ENCODE data around the gene TLR10.
"Not testable (repeated sequence)": the region's sequence is repeated elsewhere in the genome, so short reads cannot be mapped to it uniquely, and the experiment has no call there.

The TLR10 gene

GRCh38 chr4:38811297-38811696, 28.5 kb upstream of the TLR10 start:
- no peaks in the 10 kb centered on the region for H3K27me3 Mint-ChIP-seq
- no peak overlapping the region for H3K4me3 Mint-ChIP-seq
- peaks cover 3% of the 10 kb centered on the region for H3K36me3 Mint-ChIP-seq (ENCODE audit: insufficient read depth)
- DNase-seq (ENCODE audit: low spot score in 2 of 2) (no peak), ATAC-seq (replicated peaks; ENCODE audit: extremely low read depth, poor library complexity, severe bottlenecking) (no peak)
- H3K4me1 Mint-ChIP-seq: no peaks in the 10 kb centered on the region
- H3K9me3 Mint-ChIP-seq: no peaks in the 10 kb centered on the region
- no peak overlapping the region for H3K27ac Mint-ChIP-seq (ENCODE audit: low read depth)

- peaks cover 33% of the 10 kb centered on the region for H3K4me1 Mint-ChIP-seq
- ATAC-seq (replicated peaks; ENCODE audit: extremely low read depth, poor library complexity, severe bottlenecking); DNase-seq (ENCODE audit: low spot score in 2 of 2); H3K4me3 Mint-ChIP-seq; H3K27me3 Mint-ChIP-seq; H3K36me3 Mint-ChIP-seq (ENCODE audit: insufficient read depth); H3K9me3 Mint-ChIP-seq; H3K27ac Mint-ChIP-seq (ENCODE audit: low read depth): not testable (repeated sequence)
Measured at GRCh38 chr4:38807462-38807861, 24.7 kb upstream of the TLR10 start.

GRCh38 chr4:38806251-38806650, 23.5 kb upstream of the TLR10 start:
- peak overlapping the region; percentile 87 for H3K4me3 Mint-ChIP-seq
- H3K36me3 Mint-ChIP-seq (ENCODE audit: insufficient read depth); H3K27me3 Mint-ChIP-seq; DNase-seq (ENCODE audit: low spot score in 2 of 2); H3K9me3 Mint-ChIP-seq; ATAC-seq (replicated peaks; ENCODE audit: extremely low read depth, poor library complexity, severe bottlenecking): not testable (repeated sequence)
- H3K4me1 Mint-ChIP-seq: peaks cover 37% of the 10 kb centered on the region
- H3K27ac Mint-ChIP-seq (ENCODE audit: low read depth): peak overlapping the region; percentile 85

- Mint-ChIP-seq H3K36me3 (ENCODE audit: insufficient read depth) (peaks cover 9% of the 10 kb centered on the region), H3K9me3 (peaks cover 8% of the 10 kb centered on the region), H3K4me3 (peak overlapping the region; percentile 87), H3K27ac (ENCODE audit: low read depth) (peak overlapping the region; percentile 85), H3K4me1 (peaks cover 37% of the 10 kb centered on the region), H3K27me3 (no peaks in the 10 kb centered on the region)
- no peak for DNase-seq (ENCODE audit: low spot score in 2 of 2)
- peak; percentile 40 for ATAC-seq (replicated peaks; ENCODE audit: extremely low read depth, poor library complexity, severe bottlenecking)
Measured at GRCh38 chr4:38805530-38806145, 22.8 kb upstream of the TLR10 start.

GRCh38 chr4:38804654-38805295, 22.0 kb upstream of the TLR10 start, which contains the start of gene TLR1:
TLR1 (minus strand) TSS chr4:38804791; CDS start chr4:38798831, 5,960 bp downstream.
- Mint-ChIP-seq H3K4me3 (peak within 1 kb of the TSS; percentile 87), H3K36me3 (ENCODE audit: insufficient read depth) (peaks cover 14% of the 10 kb centered on the region), H3K27ac (ENCODE audit: low read depth) (peak within 1 kb of the TSS; percentile 85), H3K27me3 (no peaks in the 10 kb centered on the region), H3K9me3 (peaks cover 13% of the 10 kb centered on the region), H3K4me1 (peaks cover 37% of the 10 kb centered on the region)
- peak; percentile 69 for ATAC-seq (replicated peaks; ENCODE audit: extremely low read depth, poor library complexity, severe bottlenecking)
- no peak for DNase-seq (ENCODE audit: low spot score in 2 of 2)

- H3K27me3 Mint-ChIP-seq: no peaks in the 10 kb centered on the region
Measured at GRCh38 chr4:38803833-38804653, 21.3 kb upstream of the TLR10 start.

GRCh38 chr4:38802561-38803355, 20.0 kb upstream of the TLR10 start:
- Mint-ChIP-seq H3K27ac (ENCODE audit: low read depth) (no peak overlapping the region), H3K36me3 (ENCODE audit: insufficient read depth) (peaks cover 23% of the 10 kb centered on the region), H3K4me1 (peaks cover 37% of the 10 kb centered on the region), H3K4me3 (no peak overlapping the region), H3K9me3 (peaks cover 20% of the 10 kb centered on the region), H3K27me3 (no peaks in the 10 kb centered on the region)
- ATAC-seq (replicated peaks; ENCODE audit: extremely low read depth, poor library complexity, severe bottlenecking) (no peak), DNase-seq (ENCODE audit: low spot score in 2 of 2) (no peak)

More at GRCh38 chr4:38803833-38804653, 21.3 kb upstream of the TLR10 start:
- peaks cover 20% of the 10 kb centered on the region for H3K36me3 Mint-ChIP-seq (ENCODE audit: insufficient read depth)
- H3K4me3 Mint-ChIP-seq: peak overlapping the region; percentile 87
- H3K27ac Mint-ChIP-seq (ENCODE audit: low read depth): peak overlapping the region; percentile 85
- ATAC-seq (replicated peaks; ENCODE audit: extremely low read depth, poor library complexity, severe bottlenecking) (peak; percentile 24), DNase-seq (ENCODE audit: low spot score in 2 of 2) (no peak)
- peaks cover 37% of the 10 kb centered on the region for H3K4me1 Mint-ChIP-seq
- peaks cover 18% of the 10 kb centered on the region for H3K9me3 Mint-ChIP-seq

- Mint-ChIP-seq H3K4me1 (peaks cover 37% of the 10 kb centered on the region), H3K9me3 (peaks cover 20% of the 10 kb centered on the region), H3K27me3 (no peaks in the 10 kb centered on the region), H3K36me3 (ENCODE audit: insufficient read depth) (peaks cover 23% of the 10 kb centered on the region), H3K27ac (ENCODE audit: low read depth) (no peak overlapping the region), H3K4me3 (no peak overlapping the region)
- no peak for DNase-seq (ENCODE audit: low spot score in 2 of 2)
- ATAC-seq (replicated peaks; ENCODE audit: extremely low read depth, poor library complexity, severe bottlenecking): no peak
Measured at GRCh38 chr4:38800961-38801450, 18.2 kb upstream of the TLR10 start.

GRCh38 chr4:38800366-38800765, 17.6 kb upstream of the TLR10 start:
- H3K27me3 Mint-ChIP-seq: no peaks in the 10 kb centered on the region
- H3K36me3 Mint-ChIP-seq (ENCODE audit: insufficient read depth): peaks cover 23% of the 10 kb centered on the region
- H3K9me3 Mint-ChIP-seq: peaks cover 20% of the 10 kb centered on the region
- H3K4me1 Mint-ChIP-seq: peaks cover 31% of the 10 kb centered on the region
- no peak overlapping the region for H3K27ac Mint-ChIP-seq (ENCODE audit: low read depth)
- ATAC-seq (replicated peaks; ENCODE audit: extremely low read depth, poor library complexity, severe bottlenecking) (no peak), DNase-seq (ENCODE audit: low spot score in 2 of 2) (no peak)
- no peak overlapping the region for H3K4me3 Mint-ChIP-seq

GRCh38 chr4:38795087-38795486, 12.3 kb upstream of the TLR10 start:
- ATAC-seq (replicated peaks; ENCODE audit: extremely low read depth, poor library complexity, severe bottlenecking): no peak
- Mint-ChIP-seq H3K9me3 (peaks cover 23% of the 10 kb centered on the region), H3K4me1 (no peaks in the 10 kb centered on the region), H3K27ac (ENCODE audit: low read depth) (no peak overlapping the region), H3K36me3 (ENCODE audit: insufficient read depth) (peaks cover 14% of the 10 kb centered on the region), H3K4me3 (no peak overlapping the region), H3K27me3 (no peaks in the 10 kb centered on the region)
- DNase-seq (ENCODE audit: low spot score in 2 of 2): no peak

- H3K36me3 Mint-ChIP-seq (ENCODE audit: insufficient read depth): peaks cover 5% of the 10 kb centered on the region
- no peaks in the 10 kb centered on the region for H3K27me3 Mint-ChIP-seq
- no peak for DNase-seq (ENCODE audit: low spot score in 2 of 2)
- no peaks in the 10 kb centered on the region for H3K4me1 Mint-ChIP-seq
- ATAC-seq (replicated peaks; ENCODE audit: extremely low read depth, poor library complexity, severe bottlenecking): no peak
- H3K4me3 Mint-ChIP-seq: no peak overlapping the region
- H3K27ac Mint-ChIP-seq (ENCODE audit: low read depth): no peak overlapping the region
- H3K9me3 Mint-ChIP-seq: peaks cover 18% of the 10 kb centered on the region
Measured at GRCh38 chr4:38794051-38794450, 11.3 kb upstream of the TLR10 start.

- Mint-ChIP-seq H3K9me3 (peaks cover 15% of the 10 kb centered on the region), H3K4me1 (no peaks in the 10 kb centered on the region), H3K27ac (ENCODE audit: low read depth) (no peak overlapping the region), H3K4me3 (no peak overlapping the region), H3K36me3 (ENCODE audit: insufficient read depth) (no peaks in the 10 kb centered on the region), H3K27me3 (no peaks in the 10 kb centered on the region)
- ATAC-seq (replicated peaks; ENCODE audit: extremely low read depth, poor library complexity, severe bottlenecking): no peak
- no peak for DNase-seq (ENCODE audit: low spot score in 2 of 2)
Measured at GRCh38 chr4:38791010-38791409, 8.2 kb upstream of the TLR10 start.
